ENCODE measurements around the gene VGF.

VGF gene

DNA sequence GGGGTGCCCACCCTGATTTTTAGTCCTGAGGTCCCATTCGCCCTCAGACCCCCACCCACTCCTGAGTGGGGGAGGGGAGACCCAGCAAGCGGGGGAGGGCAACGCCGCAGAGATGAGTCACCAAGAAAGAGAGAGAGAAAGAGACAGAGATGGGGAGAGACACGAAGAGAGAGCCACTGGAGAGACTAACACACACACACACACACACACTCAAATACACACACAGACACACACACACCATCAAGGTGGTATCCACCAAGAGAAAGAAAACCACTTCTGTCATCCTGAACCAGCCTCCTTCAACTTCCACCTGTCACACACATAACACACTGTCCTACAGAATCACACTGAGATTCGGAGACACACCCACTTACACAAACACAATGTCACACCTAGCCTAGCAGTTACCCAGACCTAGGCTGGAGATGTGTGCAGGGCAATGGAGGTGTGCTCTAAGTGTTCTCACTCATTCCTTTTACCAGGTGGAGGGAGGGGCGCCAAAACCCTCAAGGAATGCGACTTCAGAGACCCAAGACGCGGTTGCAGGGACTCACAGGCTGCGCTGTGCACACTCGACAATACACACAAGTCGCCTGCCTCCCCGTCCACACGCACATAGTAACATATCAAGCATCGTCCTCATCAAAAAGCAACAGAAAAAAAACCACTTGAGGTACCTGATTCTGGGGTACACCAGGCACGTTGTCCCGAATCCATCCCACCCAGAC lies 3.9 kb upstream of the VGF start (continued):
- TF ChIP-seq ZNF341 (tag by site-specific recombination; IDR thresholded peaks at IDR 0.05; ENCODE audit: low read depth) = no peak
- no peak for TF ChIP-seq ZNF626 (tag by site-specific recombination; IDR thresholded peaks at IDR 0.05)
- TF ChIP-seq ZNF747 (tag by site-specific recombination; IDR thresholded peaks at IDR 0.05) = 0 out of 2 replicates have a peak, but pooled peaks have one; percentile 73
- TF ChIP-seq ZNF558 (tag by site-specific recombination; IDR thresholded peaks at IDR 0.05) = no peak
- no peak; the same call in none of the 2 replicates for TF ChIP-seq ZNF501 (tag by site-specific recombination; IDR thresholded peaks at IDR 0.05)
- no peak for TF ChIP-seq ZNF76 (tag by site-specific recombination; IDR thresholded peaks at IDR 0.05; ENCODE audit: borderline replicate concordance, low read depth)
- TF ChIP-seq TSHZ1 (tag by site-specific recombination; IDR thresholded peaks at IDR 0.05; ENCODE audit: borderline replicate concordance) = peak; percentile 27; the same call in 1 of the 2 replicates
- no peak for TF ChIP-seq ZFP41 (tag by site-specific recombination; IDR thresholded peaks at IDR 0.05; ENCODE audit: borderline replicate concordance)
- no peak for TF ChIP-seq ZNF121 (tag by site-specific recombination; IDR thresholded peaks at IDR 0.05)
- TF ChIP-seq ZNF791 (tag by site-specific recombination; IDR thresholded peaks at IDR 0.05) = no peak
- TF ChIP-seq ZNF433 (tag by site-specific recombination; IDR thresholded peaks at IDR 0.05; ENCODE audit: low read depth) = no peak
- TF ChIP-seq, protein P1, sequence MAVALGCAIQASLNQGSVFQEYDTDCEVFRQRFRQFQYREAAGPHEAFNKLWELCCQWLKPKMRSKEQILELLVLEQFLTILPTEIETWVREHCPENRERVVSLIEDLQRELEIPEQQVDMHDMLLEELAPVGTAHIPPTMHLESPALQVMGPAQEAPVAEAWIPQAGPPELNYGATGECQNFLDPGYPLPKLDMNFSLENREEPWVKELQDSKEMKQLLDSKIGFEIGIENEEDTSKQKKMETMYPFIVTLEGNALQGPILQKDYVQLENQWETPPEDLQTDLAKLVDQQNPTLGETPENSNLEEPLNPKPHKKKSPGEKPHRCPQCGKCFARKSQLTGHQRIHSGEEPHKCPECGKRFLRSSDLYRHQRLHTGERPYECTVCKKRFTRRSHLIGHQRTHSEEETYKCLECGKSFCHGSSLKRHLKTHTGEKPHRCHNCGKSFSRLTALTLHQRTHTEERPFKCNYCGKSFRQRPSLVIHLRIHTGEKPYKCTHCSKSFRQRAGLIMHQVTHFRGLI (tag by site-specific recombination; IDR thresholded peaks at IDR 0.05) = no peak
- no peak for TF ChIP-seq ZNF19 (tag by site-specific recombination; IDR thresholded peaks at IDR 0.05; ENCODE audit: low read depth)
- no peak for TF ChIP-seq SP2 (tag by site-specific recombination; IDR thresholded peaks at IDR 0.05)
- no peak for TF ChIP-seq REST (tag by site-specific recombination; IDR thresholded peaks at IDR 0.05)
- TF ChIP-seq ZNF560 (tag by site-specific recombination; IDR thresholded peaks at IDR 0.05; ENCODE audit: borderline replicate concordance) = no peak
- no peak for TF ChIP-seq ZNF416 (tag by site-specific recombination; IDR thresholded peaks at IDR 0.05)
- no peak for TF ChIP-seq ZBTB1 (tag by site-specific recombination; IDR thresholded peaks at IDR 0.05)
- peak; percentile 9; the same call in 1 of the 2 replicates for TF ChIP-seq GLIS1 (tag by site-specific recombination; IDR thresholded peaks at IDR 0.05)
- TF ChIP-seq ZNF16 (tag by site-specific recombination; IDR thresholded peaks at IDR 0.05; ENCODE audit: low read depth) = no peak; the same call in 1 of the 2 replicates
- TF ChIP-seq, protein P2, sequence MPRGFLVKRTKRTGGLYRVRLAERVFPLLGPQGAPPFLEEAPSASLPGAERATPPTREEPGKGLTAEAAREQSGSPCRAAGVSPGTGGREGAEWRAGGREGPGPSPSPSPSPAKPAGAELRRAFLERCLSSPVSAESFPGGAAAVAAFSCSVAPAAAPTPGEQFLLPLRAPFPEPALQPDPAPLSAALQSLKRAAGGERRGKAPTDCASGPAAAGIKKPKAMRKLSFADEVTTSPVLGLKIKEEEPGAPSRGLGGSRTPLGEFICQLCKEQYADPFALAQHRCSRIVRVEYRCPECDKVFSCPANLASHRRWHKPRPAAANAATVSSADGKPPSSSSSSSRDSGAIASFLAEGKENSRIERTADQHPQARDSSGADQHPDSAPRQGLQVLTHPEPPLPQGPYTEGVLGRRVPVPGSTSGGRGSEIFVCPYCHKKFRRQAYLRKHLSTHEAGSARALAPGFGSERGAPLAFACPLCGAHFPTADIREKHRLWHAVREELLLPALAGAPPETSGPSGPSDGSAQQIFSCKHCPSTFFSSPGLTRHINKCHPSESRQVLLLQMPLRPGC (tag by site-specific recombination; IDR thresholded peaks at IDR 0.05) = peak; percentile 72
- no peak for TF ChIP-seq ZSCAN18 (tag by site-specific recombination; IDR thresholded peaks at IDR 0.05)
- TF ChIP-seq, protein P3, sequence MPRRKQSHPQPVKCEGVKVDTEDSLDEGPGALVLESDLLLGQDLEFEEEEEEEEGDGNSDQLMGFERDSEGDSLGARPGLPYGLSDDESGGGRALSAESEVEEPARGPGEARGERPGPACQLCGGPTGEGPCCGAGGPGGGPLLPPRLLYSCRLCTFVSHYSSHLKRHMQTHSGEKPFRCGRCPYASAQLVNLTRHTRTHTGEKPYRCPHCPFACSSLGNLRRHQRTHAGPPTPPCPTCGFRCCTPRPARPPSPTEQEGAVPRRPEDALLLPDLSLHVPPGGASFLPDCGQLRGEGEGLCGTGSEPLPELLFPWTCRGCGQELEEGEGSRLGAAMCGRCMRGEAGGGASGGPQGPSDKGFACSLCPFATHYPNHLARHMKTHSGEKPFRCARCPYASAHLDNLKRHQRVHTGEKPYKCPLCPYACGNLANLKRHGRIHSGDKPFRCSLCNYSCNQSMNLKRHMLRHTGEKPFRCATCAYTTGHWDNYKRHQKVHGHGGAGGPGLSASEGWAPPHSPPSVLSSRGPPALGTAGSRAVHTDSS (tag by site-specific recombination; IDR thresholded peaks at IDR 0.05) = no peak
- peak; percentile 62 for TF ChIP-seq ZBTB17 (tag by site-specific recombination; IDR thresholded peaks at IDR 0.05)
- TF ChIP-seq TCF7L2 (IDR thresholded peaks at IDR 0.05; ENCODE audit: borderline replicate concordance, low read depth, low read length) = no peak
- no peak for TF ChIP-seq ZNF311 (tag by site-specific recombination; IDR thresholded peaks at IDR 0.05; ENCODE audit: borderline replicate concordance)
- TF ChIP-seq ZNF2 (tag by site-specific recombination; IDR thresholded peaks at IDR 0.05) = no peak; the same call in 1 of the 2 replicates

Data from HEK293 (cell line).